ENCODE measurements around the gene COL5A2. TPM values are rescaled to one million over a fixed set of nuclear protein-coding genes. Genes with fewer than 3 reads are reported as not detected.

COL5A2 gene
- total and polyA plus RNA-seq, 12 donors, result 5.2 to 46.4 (median 14.5) TPM

DNA sequence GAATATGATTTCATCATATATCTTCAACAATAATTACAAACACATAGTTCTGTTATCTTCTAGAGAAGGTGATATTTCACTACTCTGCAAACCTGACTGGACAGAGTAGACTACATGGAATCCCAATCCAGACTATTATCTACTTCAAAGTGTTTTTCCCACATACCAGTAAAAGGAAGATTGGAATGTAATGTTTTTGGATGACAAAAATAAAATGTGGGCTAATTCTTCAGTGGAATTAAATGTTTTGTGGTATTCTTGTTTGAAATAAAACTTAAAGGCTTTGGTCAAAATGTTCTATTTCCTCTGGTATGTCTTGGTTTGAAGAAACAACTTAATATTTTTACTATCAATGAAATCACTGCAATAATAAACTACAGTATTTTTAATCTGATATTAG lies 22.1 kb downstream of the COL5A2 start:
- H3K27me3 ChIP-seq, result no peaks in the 10 kb centered on the region
- H3K9me3 ChIP-seq (replicated peaks in 1 of 3), result no peaks in the 10 kb centered on the region
- H3K27ac ChIP-seq, result no peak overlapping the region
- DNase-seq, result no peak
- H3K4me3 ChIP-seq, result no peak overlapping the region
- peaks cover 0 to 4% of the 10 kb centered on the region in 2 donors for H3K4me1 ChIP-seq (replicated peaks in 1 of 2)
- intact Hi-C loops (cut with DNase I), result no loop called here
- H3K36me3 ChIP-seq (replicated peaks in 1 of 2), result no peaks in the 10 kb centered on the region
- TF ChIP-seq, protein P1, sequence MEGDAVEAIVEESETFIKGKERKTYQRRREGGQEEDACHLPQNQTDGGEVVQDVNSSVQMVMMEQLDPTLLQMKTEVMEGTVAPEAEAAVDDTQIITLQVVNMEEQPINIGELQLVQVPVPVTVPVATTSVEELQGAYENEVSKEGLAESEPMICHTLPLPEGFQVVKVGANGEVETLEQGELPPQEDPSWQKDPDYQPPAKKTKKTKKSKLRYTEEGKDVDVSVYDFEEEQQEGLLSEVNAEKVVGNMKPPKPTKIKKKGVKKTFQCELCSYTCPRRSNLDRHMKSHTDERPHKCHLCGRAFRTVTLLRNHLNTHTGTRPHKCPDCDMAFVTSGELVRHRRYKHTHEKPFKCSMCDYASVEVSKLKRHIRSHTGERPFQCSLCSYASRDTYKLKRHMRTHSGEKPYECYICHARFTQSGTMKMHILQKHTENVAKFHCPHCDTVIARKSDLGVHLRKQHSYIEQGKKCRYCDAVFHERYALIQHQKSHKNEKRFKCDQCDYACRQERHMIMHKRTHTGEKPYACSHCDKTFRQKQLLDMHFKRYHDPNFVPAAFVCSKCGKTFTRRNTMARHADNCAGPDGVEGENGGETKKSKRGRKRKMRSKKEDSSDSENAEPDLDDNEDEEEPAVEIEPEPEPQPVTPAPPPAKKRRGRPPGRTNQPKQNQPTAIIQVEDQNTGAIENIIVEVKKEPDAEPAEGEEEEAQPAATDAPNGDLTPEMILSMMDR (IDR thresholded peaks at IDR 0.05), result no peak
- TF ChIP-seq POLR2A (IDR thresholded peaks at IDR 0.05), result no peak

DNA sequence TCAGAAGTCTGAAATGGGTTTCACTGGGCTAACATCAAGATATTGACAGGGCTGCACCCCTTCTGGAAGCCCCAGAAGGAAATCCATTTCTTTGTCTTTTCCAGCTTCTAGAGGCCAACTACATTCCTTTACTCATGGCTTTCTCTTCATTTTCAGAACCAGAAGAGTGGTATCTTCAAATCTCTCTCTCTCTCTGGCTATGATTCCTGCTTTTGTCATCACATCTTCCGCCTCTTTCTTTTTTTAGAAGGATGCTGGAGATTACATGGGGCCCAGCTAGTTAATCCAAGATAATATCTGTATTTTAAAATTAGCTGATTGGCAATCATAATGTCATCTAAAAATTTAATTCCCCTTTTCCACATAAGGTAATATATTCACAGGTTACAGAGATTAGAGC lies 23.8 kb downstream of the COL5A2 start:
- Histone ChIP-seq H3K4me3 (no peak overlapping the region), H3K4me1 (replicated peaks in 1 of 2) (peaks cover 0 to 4% of the 10 kb centered on the region in 2 donors), H3K9me3 (replicated peaks in 1 of 3) (no peaks in the 10 kb centered on the region), H3K27ac (no peak overlapping the region), H3K27me3 (no peaks in the 10 kb centered on the region), H3K36me3 (replicated peaks in 1 of 2) (no peaks in the 10 kb centered on the region)
- WGBS, 4 donors, result 87 to 100% (median 90%) methylated on average over 1 of the region's 1 CpG
- TF ChIP-seq POLR2A (IDR thresholded peaks at IDR 0.05), result no peak
- TF ChIP-seq, protein P1 (IDR thresholded peaks at IDR 0.05), result no peak
- intact Hi-C loops (cut with DNase I), result no loop called here
- DNase-seq, result no peak

DNA sequence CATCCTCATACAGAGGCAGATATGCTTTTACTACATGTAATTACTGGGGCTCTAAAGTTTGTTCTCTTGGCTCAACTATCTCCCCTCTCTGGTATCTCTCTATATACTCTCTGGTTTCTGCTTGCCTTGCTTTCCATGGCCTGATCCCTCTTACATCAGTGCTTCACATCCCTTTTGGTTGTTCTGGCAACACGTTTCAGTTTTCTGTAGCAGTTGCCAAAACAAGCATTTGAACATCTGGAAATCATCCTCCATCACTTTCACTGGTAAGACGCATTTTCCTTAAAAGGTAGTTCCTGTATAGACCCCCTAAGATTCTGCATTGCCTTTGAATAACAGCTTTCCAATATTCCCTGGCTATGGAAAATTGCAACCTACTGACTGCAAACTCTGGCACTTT lies 25.9 kb downstream of the COL5A2 start:
- Histone ChIP-seq H3K27me3 (no peaks in the 10 kb centered on the region), H3K27ac (no peak overlapping the region), H3K36me3 (replicated peaks in 1 of 2) (no peaks in the 10 kb centered on the region), H3K4me1 (replicated peaks in 1 of 2) (peaks cover 0 to 4% of the 10 kb centered on the region in 2 donors), H3K4me3 (no peak overlapping the region), H3K9me3 (replicated peaks in 1 of 3) (no peaks in the 10 kb centered on the region)
- intact Hi-C loops (cut with DNase I), result no loop called here
- TF ChIP-seq POLR2A (IDR thresholded peaks at IDR 0.05), result no peak
- TF ChIP-seq, protein P1 (IDR thresholded peaks at IDR 0.05), result no peak
- 40 to 74% (median 65%) methylated on average over 1 to 2 of the region's 2 CpGs for WGBS, 4 donors
- no peak for DNase-seq

DNA sequence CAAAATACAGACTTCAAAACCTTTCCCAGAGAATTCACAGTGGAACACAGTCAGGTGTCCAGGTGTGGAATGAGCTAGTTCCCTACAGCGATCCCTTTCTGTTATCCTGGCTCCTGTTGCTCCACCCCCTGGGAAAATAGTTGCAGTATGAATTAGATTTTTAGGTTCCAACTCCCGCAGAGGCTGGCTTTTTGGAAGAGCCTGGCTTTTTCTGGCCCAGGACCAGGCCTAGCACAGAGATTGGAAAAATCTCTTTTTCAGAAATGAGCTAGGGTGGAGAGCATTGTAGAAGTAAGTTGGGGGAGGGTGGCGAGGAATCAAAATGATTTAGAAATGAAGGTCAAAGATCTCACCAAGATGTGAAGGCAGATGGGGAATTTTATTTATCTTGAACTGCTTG lies 27.1 kb downstream of the COL5A2 start:
- 71 to 79% (median 78%) methylated on average over 3 of the region's 3 CpGs for WGBS, 4 donors
- no peak for DNase-seq
- Histone ChIP-seq H3K27ac (no peak overlapping the region), H3K4me3 (no peak overlapping the region), H3K27me3 (no peaks in the 10 kb centered on the region), H3K36me3 (replicated peaks in 1 of 2) (no peaks in the 10 kb centered on the region), H3K4me1 (replicated peaks in 1 of 2) (peaks cover 0 to 4% of the 10 kb centered on the region in 2 donors), H3K9me3 (replicated peaks in 1 of 3) (no peaks in the 10 kb centered on the region)
- intact Hi-C loops (cut with DNase I), result no loop called here
- no peak for TF ChIP-seq POLR2A (IDR thresholded peaks at IDR 0.05)
- TF ChIP-seq, protein P1 (IDR thresholded peaks at IDR 0.05), result no peak

All from adrenal gland (tissue), 12 donors.